ENCODE data around the gene DMBT1.

DMBT1 gene

DNA sequence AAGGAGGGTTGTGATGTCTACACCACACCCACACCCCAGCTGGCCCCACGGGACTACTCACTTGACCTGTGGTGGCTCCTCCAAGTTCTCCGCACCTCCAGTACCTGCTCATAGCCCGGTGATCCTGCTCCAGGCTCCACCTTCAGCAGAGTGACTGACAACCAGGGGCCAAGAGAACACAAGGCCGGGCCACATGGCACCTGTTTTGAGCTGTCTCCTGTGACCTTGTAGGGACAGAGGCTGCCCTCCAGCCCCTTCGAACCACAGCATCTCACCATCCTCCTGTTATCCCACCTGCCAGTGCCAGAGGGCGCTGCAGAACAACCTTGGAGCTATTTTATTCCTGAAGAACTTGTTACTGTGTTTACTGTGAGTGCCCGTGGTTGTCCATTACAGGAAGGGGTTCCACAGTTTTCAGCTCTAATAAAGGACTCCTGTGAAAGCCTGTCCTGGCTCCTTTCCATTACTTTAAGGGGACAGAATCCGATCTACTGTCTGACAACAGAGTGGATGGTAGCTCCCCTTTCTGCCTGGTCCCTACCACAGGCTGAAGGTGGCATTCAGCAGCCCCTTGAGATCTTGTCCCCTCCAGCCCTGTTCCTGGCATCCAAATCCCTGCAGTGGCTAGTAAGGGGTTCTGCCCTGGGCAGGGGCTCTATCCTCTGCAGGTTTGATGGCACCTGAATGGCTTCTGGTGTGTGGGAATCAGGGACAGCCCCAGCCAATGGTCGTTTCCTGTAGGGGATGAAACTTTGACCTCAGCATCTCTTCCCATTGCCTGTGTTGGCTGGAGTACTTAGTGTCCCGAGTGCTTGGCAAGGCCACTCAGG lies 88.3 kb downstream of the DMBT1 start:
- DNase-seq = peak; percentile 35

DNA sequence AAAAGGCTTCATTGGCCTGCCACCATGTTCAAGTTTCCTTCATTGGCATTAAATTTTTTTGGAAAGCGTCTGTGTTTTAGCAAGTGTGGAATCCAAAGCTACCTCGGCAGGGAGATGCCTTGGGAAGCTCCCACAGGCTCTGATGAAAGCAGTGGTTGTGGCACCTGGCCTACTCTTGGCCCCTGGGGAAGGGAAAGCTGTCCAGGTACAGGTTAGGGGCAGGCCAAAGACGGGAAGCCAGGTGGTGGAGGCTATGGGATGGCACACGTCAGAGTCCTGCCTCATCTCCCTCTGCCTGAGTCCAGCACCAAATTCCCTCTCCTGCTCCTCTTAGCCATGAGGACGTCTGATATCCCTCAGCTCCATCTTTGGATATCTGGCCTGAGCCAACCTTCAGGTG lies 89.3 kb downstream of the DMBT1 start:
- DNase-seq = peak; percentile 3

DNA sequence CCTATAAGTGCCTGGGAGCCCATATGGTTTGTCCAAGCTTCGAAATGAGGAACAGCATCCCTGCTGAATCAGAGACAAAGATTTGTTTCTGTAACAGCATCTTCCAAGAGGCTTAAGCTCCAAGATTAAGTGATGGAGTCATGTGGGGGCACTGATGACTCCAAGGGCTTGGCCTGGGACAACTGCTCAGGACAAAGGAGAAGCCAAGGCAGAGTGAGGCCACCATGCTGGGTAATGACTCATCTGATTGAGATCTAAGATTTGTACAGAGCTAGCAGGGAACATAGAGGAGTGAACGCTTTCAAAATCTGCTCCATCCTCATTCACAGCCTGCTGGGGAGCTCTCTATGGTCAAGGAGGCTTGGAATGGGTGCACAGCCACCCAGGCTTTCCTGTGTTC lies 89.8 kb downstream of the DMBT1 start:
- DNase-seq = no peak

DNA sequence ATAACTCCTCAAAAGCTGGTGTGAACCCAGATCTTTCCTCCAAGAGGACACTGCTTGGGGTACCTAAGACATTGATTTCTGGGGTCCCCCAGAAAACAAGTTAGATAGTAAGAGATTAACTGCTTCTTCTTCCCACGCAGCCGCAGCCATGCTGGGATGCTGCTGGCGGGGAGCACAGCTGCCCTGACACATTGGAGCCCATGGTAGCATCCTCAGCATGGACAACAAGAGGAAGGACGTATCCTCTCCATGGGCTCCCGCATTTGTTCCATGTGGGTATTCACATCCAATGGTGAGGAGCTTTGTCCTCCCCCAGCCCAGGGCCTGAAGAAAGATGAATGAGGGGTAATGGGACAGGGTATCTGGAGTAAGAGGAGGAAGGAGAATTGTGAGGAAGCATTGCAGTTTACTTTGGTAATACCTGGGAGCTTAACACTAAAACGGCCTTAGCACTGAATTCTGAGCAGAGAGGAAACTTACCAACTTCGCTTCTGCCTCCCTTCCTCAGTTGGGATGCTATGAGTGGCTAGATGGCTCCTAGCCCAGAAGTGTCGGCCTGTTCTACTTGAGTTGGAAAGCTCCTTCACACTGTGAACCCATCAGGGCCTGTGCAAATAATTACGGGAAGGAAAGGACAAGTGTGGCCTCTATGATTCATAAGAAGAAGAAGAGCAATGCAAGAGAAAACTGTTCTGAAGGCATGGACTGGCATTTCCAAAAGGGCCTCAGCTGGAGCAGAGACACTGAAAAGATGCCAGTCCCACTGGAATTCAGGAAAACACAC lies 95.2 kb downstream of the DMBT1 start:
- DNase-seq = no peak

DNA sequence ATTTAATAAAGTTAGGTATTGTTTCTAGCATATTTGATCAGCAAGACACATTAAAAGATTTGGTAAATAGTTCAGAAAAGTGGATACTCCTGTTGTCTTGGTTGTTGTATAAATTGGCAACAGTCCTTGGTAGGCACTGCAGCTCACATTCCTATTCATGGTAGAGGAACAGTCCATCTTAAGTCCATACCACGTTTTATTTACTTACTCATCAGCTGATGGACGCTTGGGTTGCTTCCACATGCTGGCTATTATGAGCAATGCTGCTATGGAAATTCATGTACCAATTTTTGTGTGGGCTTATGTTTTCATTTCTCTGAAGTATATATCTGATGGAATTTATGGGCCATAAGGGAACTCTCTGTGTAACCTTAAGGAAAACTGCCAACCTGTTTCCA lies 95.8 kb downstream of the DMBT1 start:
- peak; percentile 12 for DNase-seq

DNA sequence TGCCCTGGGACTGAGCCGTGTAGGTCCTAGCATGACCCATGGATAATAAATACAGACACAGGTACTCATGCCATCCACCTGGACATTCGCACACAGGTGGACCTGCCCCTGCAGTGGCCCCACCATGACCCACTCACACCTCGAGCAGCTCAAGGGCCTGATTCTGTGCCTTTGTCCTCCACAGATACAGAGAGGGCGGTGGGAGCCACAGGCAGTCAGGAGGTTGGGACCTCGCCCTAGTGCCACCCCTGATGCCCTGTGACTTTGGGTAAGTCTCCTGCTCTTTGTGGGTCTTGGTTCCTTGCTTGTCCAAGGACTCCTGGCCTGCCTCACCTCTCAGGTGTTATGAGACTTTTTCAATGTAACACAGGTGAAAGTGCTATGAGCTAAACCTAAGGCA lies 96.2 kb downstream of the DMBT1 start:
- peak; percentile 2 for DNase-seq

DNA sequence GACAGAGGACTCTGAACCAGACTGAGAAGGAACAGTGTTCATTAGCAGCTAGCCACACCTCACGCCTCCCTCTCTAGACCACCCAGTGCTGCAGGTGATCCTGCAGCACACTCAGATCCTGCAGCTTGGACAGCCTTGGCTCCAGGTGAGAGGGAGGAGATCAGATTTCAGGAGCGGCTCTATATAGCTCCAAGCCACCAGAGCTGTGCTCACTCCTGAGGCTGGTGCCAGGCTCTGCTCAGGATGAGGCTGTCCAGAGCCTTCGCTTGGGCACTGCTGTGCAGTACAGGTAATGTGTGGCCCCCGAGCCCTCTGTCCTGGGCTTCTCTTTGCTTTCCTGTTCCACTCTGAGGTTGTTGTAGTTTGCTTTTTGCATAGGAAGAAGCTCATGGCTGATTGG lies 96.7 kb downstream of the DMBT1 start:
- DNase-seq = peak; percentile 4

DNA sequence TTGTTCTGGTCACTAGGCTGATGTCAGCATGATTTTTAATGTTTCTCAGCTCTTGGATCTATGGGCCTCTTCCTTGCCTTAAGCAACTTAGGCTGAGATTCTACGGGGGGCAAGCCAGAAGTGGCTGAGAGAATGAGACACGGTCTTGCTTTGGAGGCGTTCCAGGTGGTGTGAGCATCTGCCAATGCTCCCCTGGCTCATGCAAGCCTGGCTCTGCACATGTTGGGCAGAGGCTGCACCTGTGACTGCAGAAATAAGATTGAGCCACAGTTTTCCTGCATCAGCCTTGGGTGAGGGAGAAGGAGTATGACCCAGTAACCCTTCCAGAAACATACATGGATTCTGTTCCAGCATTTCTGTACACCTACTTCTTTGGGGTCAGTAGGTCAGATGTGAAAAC lies 97.2 kb downstream of the DMBT1 start:
- DNase-seq = peak; percentile 11

DNA sequence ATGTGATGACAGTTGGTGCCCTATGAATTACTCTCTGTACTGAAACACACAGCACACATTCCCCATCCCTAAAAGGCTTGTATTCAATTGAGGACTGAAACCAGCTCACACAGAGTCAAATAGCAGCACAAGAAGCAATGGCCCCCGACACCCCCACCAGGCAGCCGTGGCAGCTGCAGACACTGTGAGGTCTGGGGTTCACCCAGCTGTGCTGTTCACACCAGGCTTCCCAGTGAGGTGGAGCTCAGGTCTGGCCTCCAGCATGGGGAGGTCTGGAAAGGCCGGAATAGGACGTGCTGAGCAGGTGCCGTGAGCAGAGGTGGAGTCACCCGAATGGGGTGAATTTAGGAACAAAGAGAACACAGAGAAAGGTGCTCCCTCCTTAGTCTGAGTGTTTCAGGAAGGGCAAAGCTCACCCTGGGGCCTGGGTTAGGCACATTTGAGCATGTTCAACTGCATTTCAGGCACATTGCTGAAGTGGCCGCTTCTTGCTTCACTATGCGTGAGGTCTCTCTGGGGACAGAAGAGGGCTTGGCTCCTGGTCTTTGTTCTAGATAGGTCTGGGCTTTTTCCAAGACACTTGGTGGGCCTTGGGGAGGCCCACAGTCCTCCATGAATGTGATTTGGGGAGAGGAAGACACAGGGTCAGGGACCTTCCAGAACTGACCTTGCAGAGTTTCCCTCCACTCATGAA lies 97.9 kb downstream of the DMBT1 start:
- peak; percentile 7 for DNase-seq

DNA sequence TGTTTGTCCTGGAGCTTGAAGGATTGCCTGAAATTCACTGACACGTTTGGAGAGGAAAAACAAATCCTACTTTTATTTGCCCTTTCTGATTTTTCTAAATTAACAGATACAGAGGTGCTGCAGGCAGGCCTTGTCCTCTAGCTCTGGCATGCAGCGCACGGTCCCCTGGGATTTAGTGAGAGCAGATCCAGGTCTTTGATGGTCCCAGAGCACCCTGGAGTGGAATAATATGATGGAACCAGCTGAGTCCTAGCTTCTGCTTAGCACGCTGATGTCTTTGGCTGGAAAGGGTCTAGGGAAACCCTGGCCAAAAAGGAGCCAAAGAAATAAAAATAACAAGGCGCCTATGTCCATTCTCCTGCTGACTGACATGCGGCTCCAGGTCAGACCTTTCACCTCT lies 98.6 kb downstream of the DMBT1 start:
- DNase-seq = peak; percentile 2

DNA sequence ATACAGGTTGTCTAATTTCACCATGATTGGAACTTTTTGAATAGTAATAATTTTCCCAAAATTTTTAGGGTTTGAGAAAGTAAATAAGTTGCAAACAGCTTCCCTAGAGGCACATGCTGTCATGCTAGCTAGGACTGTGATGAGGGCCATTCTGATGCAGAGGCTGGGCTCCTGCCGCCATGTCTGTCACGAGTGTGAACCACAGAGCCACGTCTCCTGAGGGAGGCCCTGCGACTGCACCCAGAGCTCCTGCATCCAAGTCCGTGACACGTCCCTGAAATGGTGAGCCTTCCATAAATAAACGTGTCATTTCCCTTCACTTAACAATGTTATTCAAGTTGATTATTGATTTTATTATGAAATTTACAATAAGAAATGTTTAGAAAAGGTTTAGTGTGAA lies 99.1 kb downstream of the DMBT1 start:
- peak; percentile 4 for DNase-seq

DNA sequence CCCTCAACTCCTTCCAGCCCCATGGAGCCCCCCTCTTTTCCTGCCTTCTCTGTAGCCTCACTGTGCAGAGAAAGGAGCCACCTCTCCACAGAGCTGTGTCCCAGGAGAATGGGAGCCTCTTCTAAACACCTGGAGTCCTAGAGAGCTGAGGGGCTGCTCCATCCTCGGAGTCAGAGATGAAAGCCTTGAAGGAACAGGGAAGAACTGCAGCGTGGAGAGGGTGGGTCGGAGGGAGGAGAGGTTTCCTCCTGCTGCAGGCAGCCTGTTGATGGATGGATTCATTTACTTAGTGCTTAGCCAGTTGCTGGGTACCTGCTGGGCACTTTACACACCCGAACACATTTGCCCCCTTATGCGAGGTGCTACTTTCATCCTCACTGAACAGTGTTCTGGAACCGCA lies 100.1 kb downstream of the DMBT1 start:
- DNase-seq = no peak

DNA sequence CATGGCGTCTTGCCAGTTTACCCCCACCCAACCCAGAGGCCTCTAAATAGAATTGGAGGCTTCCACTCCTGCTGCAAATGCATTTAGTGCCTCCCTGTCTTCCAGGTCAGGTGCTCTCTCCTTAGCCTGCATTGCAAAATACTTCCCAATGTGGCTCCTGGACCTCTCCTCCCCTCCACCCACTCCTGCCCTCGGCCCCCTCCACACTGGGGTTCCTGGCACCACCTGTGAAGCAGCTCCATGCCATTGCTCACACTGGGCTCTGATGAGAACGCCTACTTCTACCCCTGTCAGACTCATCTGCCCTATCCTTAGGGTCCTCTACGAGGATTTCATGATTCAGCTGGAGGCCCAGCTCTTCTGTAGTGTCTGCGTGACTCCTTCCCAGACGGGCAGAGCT lies 101.7 kb downstream of the DMBT1 start:
- DNase-seq = no peak

DNA sequence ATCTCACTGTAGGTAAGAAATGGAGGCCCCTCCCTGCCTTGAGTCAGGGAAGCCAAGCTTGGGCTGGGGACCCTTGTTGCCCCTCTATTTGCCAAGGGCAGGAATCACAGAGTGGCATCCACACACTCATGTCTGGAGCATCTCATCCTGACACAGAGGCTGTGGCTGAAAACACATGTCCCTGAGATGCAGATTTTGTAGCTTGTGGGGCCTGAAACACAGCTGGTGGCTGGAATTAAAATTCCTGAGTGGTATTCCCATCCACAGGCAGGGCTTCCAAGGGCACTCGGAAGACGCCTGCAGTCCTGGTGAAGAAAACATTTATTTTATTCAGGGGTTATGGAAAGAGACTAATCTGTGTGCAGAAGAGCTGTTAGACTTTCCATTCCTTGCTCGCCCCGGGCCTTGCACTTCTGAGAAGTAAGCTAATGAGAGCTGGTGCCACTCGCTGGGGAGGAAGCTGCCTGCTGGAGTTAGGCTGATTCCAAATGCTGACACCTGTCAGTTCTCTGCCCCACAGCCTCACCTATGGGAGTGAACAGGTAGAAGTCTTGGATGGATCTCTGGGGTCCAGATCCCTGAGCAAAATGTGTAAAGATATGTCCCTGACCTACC lies 103.1 kb downstream of the DMBT1 start:
- DNase-seq = no peak

DNA sequence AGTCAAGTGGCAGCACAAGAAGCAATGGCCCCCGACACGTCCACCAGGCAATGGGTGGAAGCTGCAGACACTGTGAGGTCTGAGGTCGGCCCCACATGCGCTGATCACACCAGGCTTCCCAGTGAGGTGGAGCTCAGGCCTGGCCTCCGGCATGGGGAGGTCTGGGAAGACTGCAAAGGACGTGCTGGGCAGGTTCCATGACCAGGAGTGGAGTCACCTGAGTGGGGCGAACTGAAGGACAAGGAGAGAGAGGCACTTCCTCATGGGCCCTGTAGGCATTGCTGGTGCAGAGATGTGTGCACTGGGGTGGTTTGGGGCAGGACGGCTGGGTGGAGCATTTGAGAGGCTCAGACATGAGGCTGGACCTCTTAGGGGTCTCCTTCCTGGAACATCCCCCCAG lies 103.9 kb downstream of the DMBT1 start:
- DNase-seq = no peak

DNA sequence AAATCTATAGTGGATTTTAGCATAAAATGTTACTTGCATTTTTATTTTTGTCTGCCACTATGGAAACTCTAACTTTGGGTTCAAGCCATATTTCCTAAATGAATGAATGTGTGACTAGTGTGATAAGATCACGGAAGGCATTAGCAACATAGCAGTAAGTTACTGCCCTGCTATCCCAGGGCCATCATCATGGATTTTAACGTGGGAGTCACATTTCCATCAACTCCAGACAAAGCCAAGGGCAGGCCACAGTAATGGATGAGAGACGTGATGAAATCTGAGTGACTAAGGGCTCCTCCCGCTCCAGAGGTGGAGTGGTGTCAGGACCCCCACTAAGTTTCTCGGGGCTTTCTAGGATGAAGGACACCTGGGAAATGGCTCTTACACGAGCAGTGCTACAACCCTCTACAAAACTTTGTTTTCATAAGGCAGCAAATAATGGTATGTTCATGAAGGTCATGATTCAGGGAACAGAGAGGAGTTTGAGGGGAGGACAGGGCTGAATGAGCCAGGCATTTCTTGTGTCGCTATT lies 104.8 kb downstream of the DMBT1 start:
- no peak for DNase-seq

DNA sequence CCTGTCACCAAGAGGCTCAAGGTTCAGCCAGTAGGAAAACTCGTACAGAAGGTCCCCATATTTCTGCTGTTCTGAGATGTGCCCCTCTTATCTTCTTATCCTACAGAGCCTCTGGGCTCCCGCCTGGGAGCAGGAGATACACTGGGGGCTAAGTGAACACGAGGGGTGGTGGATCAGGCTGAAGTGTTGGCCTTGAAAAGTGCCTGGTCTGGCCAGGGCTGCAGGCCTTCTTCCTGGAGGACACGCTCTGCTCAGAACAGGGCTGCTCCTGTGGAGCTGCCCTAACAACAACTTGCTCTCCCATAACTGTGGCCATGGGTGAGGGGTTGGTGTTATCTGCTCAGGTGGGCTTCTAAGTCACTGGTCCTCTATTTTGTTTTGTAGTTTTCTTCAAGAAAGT lies 105.4 kb downstream of the DMBT1 start:
- DNase-seq = no peak

DNA sequence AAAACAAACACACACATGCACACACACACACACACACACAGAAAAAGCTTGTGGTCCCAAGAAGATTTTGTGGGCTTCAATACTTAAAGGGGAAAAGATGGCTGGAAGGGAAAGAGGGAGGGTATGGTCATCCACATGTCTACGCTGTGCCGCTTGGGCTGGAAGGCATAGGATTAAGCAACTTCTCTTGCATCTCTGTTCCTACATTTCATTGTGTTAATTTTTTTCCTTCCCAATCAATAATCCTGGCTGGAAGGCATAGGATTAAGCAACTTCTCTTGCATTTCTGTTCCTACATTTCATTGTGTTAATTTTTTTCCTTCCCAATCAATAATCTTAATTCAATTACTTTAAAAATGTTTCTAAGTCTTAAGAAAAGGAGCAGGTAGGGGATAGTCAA lies 108.5 kb downstream of the DMBT1 start:
- DNase-seq = no peak

DNA sequence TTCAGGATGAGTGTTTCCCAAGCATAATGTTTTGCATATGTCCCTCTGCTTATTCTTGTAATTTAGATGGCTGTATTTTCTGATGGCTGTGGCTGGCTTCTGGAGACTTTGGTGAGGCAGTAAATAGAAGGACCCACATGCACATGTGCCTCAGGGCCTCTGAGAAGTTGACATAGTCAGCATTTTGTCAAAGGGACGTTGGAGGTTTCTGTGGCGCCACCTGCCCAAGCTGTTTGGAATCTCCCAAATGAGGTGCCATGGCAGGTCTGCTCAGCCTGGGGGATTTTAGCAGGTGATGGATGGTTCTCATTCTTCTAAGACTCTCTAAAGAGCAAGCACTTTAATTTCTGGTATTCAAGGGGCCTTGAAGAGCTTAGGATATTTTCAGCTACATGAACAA lies 109.3 kb downstream of the DMBT1 start:
- no peak for DNase-seq

DNA sequence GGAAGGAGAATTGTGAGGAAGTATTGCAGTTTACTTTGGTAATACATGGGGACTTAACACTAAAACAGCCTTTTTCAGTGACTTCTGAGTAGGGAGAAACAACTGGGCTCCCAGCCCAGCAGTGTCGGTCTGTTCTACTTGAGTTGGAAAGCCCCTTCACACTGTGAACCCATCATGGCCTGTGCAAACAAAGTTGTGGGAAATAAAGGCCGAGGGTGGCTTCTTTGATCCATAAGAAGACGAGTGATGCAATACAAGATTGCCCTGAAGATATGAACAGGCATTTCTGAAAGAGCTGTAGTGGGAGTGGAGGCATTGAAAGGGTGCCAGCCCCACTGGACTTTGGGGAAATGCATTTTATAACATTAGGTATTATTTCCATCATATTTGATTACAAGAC lies 110.8 kb downstream of the DMBT1 start:
- no peak for DNase-seq

DNA sequence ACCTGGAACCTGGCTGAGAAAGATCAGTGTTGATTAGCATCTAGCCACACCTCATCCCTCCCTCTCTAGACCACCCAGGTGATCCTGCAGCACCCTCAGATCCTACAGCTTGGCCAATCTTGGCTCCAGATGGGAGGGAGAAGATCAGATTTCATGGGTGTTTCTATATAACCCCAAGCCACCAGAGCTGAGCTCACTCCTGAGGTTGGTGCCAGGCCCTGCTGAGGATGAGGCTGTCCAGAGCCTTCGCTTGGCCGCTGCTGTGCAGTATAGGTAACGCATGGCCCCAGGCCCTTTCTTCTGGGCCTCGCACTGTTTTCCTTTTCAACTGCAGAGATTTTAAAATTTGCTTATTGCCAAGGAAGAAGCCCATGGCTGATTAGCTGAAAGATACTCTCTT lies 112.1 kb downstream of the DMBT1 start:
- DNase-seq = no peak

DNA sequence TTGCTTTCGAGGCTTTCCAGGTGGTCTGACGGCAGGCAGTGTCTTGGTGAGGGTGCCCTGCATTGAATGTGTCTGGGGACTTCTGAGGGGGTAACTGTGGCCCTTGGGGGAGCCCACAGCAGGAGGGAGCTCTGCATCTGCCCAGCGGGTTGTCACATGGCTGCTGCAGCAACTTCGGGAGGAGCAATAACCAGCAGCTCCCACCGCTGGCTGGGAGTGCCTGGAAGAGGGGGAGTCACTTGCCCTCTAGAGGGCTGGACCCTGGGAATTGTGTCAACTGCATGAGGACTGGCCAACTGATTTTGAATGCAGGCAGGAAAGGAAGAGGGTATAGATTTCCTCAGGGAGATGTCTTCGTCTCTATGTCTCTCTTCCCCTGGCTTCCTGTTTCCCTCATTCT lies 112.7 kb downstream of the DMBT1 start:
- no peak for DNase-seq

DNA sequence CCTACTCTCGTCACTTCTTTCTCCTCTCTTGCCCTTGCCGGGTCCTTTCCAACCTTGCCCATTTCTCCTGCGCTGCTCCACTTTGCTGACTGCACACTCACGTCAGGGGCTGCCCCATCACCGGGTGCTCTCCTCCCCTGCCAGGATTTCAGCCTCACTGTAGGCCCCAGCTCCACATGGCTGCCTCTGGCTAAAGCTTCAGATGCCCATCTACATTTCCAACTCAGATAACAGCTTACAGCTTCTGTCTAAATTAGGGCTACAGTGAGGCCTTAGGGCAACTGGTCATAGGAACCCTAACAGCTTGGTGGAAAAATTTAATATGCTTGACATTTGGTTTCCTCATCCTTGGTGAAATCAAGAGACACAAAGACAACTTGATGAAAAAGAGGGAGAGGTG lies 113.2 kb downstream of the DMBT1 start:
- no peak for DNase-seq
